Fibroblast of the aortic adventitia (primary cell): ENCODE results near the gene DIDO1. TPM values are rescaled to one million over a fixed set of nuclear protein-coding genes. Genes with fewer than 3 reads are reported as not detected.

Source experiments
- DNase-seq: peaks from one replicate; pipeline ENCODE4 v3.0.0-alpha.2; 2010; ENCODE audit warnings: low read depth
- H3K4me3 ChIP-seq: 2 replicates; pipeline ENCODE4 v1.5.1; 2011; ENCODE audit warnings: low read depth, mild to moderate bottlenecking, control low read depth, low read length, moderate library complexity
- total RNA-seq: library from RNA; depleted of rRNA; stranded (reverse); fragments of >200 nt; gene quantifications from 2 replicates; pipeline ENCODE4 v1.2.3, GENCODE V29; 2012; ENCODE audit warnings: low replicate concordance
- TF ChIP-seq, protein P1 (sequence below): IDR thresholded peaks from 2 replicates; pipeline ENCODE4 v1.5.1; 2011; ENCODE audit warnings: mild to moderate bottlenecking, low read length, control low read depth, inconsistent platforms; ENCODE audit not compliant: insufficient read depth

Gene DIDO1
- total RNA-seq: 48.4 TPM in 2 replicates

DNA sequence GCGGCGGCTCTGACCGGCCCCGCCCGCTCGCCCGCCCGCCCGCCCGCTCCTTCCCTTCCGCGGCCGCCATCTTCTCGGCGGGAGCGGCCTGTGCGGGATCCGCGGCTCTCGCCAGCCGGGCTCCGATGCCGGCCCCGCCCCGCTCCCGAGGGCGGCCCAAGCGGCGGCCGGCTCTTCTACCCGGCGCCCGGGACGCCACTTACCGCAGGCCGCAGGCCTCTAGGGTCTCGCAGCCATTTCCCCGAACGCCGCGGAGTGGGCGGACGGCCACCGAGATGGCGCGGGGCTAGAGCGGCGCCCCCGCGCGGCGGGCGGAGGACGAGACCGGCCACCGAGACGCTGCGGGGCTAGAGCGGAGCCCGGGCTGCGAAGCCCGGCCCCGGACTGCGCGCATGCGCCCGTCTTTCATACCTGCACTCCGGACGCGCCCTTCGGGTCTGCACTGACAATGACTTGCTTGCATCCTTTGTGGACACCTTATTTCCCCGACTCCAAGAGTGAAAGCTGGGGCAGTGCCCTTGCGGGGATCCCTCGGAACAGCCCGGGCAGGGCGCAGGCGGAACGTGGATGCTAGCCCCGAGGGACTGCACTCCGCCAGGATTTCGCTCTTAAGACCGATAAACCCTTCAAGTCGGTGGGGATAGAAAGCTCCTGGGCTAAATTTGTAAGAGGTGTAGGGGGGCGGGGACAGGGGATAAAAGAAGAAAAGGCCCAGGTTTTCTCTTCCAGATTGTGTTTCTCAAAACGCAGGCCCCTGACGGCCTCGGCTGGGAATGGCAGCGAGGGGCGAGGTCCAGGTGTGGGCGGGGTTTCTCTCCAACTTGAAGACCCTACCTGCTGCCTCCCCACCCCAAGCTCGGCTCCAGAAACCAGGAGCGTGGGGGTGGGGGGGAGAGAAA is at the start of gene DIDO1:
Gene DIDO1, minus strand, starts transcription at position 277 of the 899 bp plus-strand sequence.
- peak within 1 kb of the TSS; percentile 89 for H3K4me3 ChIP-seq
- TF ChIP-seq, protein P1, sequence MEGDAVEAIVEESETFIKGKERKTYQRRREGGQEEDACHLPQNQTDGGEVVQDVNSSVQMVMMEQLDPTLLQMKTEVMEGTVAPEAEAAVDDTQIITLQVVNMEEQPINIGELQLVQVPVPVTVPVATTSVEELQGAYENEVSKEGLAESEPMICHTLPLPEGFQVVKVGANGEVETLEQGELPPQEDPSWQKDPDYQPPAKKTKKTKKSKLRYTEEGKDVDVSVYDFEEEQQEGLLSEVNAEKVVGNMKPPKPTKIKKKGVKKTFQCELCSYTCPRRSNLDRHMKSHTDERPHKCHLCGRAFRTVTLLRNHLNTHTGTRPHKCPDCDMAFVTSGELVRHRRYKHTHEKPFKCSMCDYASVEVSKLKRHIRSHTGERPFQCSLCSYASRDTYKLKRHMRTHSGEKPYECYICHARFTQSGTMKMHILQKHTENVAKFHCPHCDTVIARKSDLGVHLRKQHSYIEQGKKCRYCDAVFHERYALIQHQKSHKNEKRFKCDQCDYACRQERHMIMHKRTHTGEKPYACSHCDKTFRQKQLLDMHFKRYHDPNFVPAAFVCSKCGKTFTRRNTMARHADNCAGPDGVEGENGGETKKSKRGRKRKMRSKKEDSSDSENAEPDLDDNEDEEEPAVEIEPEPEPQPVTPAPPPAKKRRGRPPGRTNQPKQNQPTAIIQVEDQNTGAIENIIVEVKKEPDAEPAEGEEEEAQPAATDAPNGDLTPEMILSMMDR: peak; percentile 51
- DNase-seq: peak; percentile 80

DNA sequence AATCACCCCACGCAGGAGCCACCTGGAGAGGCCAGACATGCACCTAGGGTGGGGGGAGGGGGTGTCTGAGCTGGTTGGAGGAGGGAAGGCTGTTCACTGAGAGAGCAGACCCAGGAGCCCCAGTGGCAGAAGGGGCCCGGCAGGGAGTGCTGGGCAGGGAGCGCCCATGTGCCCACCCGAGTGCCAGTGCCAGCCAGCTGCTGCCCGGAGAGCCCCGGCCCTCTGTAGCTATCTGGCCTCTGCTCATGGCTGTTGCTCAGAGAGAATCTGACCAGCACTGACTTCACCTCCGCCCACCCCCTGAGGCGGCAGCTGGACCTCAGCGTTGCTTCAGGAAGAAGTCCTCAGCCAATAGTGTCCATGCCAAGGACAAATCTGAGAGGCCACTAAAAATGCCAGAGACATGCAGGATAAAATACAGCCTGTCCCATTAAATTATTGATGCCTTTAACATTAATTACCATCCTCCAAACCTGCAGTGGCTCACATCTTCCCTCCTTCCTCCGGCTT is 49.0 kb upstream of the DIDO1 start:
- H3K4me3 ChIP-seq: no peak overlapping the region
- DNase-seq: no peak
- TF ChIP-seq, protein P1: no peak

DNA sequence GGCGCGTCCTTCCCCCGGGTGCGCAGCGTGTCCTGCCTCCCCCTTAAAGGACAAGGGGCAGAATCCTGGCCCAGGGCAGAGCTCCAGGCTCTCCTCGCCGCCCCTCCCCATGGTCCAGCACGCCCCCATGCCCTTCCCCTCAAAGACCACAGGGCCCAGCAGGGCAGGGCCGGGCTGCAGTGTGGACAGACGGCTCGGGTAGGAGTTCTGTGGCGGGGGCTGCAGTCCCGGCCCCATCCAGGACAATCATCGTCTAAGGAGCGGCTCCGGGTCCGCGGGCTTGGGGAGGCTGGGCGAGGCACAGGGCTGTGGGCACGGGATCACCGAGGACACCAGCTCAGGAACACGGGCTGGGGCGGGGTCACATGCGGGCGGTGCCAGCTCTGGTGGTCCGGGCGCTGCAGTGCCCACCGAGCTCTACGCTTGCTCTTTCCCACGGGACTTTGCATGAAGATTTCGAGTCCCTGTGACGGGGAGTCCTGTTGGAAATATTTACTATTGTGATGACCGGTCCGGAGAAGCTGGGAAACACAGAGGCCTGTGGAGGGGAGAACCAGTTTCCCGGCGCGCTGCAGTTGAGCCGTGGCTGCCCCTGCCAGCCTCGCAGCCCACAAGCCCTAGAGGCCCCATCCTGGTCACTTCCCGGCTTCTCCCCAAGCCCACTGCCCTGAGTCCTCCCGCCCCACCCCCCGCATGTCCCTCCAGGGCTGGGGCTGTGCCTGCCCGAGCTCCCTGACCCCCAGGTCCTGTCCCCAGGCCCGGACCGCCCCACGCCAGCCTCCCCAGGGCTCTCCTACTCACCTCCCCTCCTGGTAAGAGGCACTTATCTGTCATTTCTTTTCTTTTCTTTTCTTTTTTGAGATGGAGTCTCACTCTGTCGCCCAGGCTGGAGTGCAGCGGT is 46.8 kb upstream of the DIDO1 start:
- H3K4me3 ChIP-seq: peak overlapping the region; percentile 35
- no peak for DNase-seq
- TF ChIP-seq, protein P1: no peak

DNA sequence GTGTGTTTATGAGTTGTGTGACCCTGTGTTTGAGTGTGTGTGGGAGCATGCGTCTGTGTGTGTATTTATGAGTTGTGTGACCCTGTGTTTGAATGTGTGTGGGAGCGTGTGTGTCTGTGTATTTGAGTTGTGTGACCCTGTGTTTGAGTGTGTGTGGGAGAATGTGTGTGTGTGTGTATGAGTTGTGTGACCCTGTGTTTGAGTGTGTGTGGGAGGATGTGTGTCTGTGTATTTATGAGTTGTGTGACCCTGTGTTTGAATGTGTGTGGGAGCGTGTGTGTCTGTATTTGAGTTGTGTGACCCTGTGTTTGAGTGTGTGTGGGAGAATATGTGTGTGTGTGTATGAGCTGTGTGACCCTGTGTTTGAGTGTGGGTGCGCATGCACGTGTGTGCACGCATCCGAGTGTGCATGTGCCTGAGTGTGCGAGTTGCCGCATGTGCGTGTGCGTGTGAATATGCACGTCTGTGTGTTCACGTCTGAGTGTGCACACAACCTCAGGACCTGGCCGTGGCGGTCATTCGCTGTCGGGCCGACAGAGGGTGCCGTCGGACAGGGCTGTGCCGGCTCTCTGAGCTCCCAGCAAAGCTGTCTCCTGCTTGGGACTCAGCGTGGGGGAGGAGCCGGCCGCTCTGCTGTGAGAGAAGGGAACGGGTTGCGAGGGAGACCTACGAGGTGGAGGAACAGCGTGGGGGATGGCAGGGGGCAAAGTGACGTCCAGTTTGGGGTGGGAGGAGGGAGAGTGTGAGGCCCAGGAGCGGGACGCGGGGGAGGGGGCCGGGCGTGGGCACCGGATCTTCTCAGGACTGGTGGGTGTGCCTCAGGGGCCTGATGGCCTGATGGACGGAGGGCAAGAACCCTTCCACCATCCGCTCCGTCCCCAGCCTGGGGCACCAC is 45.9 kb upstream of the DIDO1 start:
- peak overlapping the region; percentile 35 for H3K4me3 ChIP-seq
- TF ChIP-seq, protein P1: peak; percentile 98
- peak; percentile 73 for DNase-seq

DNA sequence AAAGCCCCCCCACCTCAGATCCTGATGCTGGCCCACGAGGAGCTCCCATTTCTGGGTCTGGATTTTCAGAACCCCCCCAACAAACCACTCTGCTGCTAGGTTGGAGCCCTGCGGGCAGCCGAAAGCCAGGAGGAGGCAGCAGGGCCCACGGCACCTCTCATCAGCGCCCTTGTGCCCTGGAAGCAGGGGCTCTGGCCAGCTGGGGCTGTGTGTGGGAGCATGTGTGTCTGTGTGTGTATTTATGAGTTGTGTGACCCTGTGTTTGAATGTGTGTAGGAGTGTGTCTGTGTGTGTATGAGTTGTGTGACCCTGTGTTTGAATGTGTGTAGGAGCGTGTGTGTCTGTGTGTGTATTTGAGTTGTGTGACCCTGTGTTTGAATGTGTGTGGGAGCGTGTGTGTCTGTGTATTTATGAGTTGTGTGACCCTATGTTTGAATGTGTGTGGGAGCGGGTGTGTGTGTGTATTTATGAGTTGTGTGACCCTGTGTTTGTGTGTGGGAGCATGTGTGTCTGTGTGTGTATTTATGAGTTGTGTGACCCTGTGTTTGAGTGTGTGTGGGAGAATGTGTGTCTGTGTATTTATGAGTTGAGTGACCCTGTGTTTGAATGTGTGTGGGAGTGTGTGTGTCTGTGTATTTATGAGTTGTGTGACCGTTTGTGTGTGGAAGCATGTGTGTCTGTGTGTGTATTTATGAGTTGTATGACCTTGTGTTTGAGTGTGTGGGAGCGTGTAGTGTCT is 45.1 kb upstream of the DIDO1 start:
- H3K4me3 ChIP-seq: no peak overlapping the region
- DNase-seq: no peak
- TF ChIP-seq, protein P1: no peak
